Cardiac fibroblast (primary cell): ENCODE data around the gene RPH3AL.
A peak's percentile ranks its signal among the peaks of the same experiment; 100 is the strongest.

Experiments
- DNase-seq, 2 donors: peaks; one replicate each; pipeline versions ENCODE4 v3.0.0 to v3.0.0-alpha.2; 2010; ENCODE audit warnings: low read depth in 2 of 2
- H3K4me3 ChIP-seq, 2 donors: replicated peaks in 1 of 2; 1 replicate in 1 of 2; 2 replicates in 1 of 2; pipeline ENCODE4 v1.5.1; 2011; ENCODE audit warnings: low read depth in 2 of 2, low read length in 2 of 2, mild to moderate bottlenecking in 2 of 2, moderate library complexity in 1 of 2
- CTCF ChIP-seq: IDR thresholded peaks from one replicate; pipeline ENCODE4 v1.5.1; 2011; ENCODE audit warnings: low read depth, mild to moderate bottlenecking, low read length, inconsistent platforms

RPH3AL gene

GRCh38 chr17:303168-303567 is 49.4 kb downstream of the RPH3AL start:
- no peak for DNase-seq
- H3K4me3 ChIP-seq = no peak overlapping the region
- no peak for TF ChIP-seq CTCF

GRCh38 chr17:302300-302698 is 50.3 kb downstream of the RPH3AL start:
- no peak overlapping the region for H3K4me3 ChIP-seq
- no peak for DNase-seq
- TF ChIP-seq CTCF = no peak

DNA sequence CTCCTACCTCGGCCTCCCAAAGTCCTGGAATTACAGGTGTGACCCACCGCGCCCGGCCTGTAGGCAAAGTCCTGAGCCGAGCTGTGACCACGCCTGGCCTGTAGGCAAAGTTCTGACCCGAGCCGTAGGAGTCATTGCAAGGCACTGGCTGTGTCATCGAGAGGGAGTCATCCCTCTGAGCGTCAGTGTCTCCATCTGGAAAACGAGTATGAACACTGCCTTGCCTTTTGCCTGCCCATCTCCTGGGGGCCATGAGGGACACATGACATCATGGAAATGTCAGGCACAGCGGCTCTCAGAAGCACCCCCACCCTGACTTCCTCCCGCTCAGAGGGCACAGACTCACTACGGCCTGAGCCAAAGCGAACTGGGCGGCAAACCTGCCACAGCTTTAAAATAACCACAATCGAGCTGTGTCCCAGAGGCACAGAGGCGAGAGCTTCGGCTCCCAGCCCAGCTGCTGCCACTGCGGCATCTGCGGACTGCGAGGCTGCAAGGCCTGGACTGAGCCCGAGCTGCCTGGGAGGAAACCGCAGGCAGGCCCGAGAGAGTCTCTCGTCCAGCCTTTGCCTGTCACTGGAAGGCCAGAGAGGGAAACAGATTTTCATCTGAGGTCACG is 50.8 kb downstream of the RPH3AL start:
- DNase-seq = peak; percentile 19 to 40
- TF ChIP-seq CTCF = no peak
- H3K4me3 ChIP-seq = no peak overlapping the region

- no peak overlapping the region for H3K4me3 ChIP-seq
- TF ChIP-seq CTCF = no peak
- DNase-seq = no peak
These were observed 51.7 kb downstream of the RPH3AL start for GRCh38 chr17:300881-301280.

DNA sequence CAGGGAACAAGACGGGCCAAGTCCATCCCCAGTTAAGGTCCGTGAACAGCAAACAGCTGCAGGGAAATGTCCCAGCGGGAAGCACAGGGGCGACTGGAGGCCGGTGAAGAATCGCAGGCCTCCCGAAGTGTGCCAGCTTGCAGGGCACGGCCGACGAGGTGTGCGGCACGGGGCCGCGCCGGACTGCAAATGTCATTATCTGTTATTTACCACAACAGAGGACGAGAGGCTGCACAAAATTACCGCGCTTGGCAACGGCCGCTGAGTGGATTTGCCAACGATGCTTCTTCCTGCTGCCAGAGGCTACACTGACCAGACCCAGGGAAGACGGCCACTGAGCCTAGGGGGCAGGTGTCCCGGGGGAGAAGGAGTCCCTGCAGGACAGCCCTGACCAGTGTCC is 53.1 kb downstream of the RPH3AL start:
- no peak overlapping the region for H3K4me3 ChIP-seq
- no peak for TF ChIP-seq CTCF
- DNase-seq = no peak

- TF ChIP-seq CTCF = no peak
- DNase-seq = peak; percentile 34 to 63
- H3K4me3 ChIP-seq = no peak overlapping the region
These were observed 53.7 kb downstream of the RPH3AL start for GRCh38 chr17:298791-299450.
